Prostate gland (tissue), 2 donors: ENCODE results near the gene NSD2.

Experiments used
- POLR2A ChIP-seq: fragments of 450-650 bp; IDR thresholded peaks from one replicate; pipeline ENCODE4 v1.6.1; 2016; ENCODE audit warnings: antibody characterized with exemption, mild to moderate bottlenecking
- POLR2AphosphoS5 ChIP-seq: sonication (generic); formaldehyde crosslinking; IDR thresholded peaks from one replicate; pipeline ENCODE4 v1.6.1; 2017; ENCODE audit warnings: antibody characterized with exemption
- TF ChIP-seq, protein P1 (sequence below), 4 experiments: fragments of 200-600 bp in 2 of 4; fragments of 450-650 bp in 2 of 4; sonication (generic) in 2 of 4; IDR thresholded peaks; 1 replicate in 3 of 4; 2 replicates in 1 of 4; pipeline ENCODE4 v1.5.1; 2016 to 2019; ENCODE audit warnings: antibody characterized with exemption in 4 of 4, mild to moderate bottlenecking in 2 of 4, moderate library complexity in 2 of 4

DNA sequence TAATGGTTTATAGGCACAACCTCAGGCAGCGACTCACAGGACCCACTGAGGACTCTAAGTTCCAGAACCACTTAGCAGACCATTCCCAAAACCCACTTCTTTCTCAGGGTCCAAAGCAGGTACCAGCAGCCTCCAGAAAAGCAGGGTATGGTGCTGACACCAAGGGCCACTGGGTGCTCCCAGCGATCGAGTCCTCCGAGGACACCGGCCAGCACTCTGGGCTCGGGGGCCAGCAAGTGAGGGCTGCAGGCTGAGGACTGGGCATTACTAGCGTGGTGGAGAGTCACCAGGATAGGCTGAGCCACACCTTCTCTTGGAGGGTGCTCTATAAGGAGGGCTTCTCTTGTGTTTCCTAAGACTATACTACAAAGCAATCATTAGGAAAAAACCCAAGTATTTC, 34.5 kb upstream of the NSD2 start:
- TF ChIP-seq, protein P1, sequence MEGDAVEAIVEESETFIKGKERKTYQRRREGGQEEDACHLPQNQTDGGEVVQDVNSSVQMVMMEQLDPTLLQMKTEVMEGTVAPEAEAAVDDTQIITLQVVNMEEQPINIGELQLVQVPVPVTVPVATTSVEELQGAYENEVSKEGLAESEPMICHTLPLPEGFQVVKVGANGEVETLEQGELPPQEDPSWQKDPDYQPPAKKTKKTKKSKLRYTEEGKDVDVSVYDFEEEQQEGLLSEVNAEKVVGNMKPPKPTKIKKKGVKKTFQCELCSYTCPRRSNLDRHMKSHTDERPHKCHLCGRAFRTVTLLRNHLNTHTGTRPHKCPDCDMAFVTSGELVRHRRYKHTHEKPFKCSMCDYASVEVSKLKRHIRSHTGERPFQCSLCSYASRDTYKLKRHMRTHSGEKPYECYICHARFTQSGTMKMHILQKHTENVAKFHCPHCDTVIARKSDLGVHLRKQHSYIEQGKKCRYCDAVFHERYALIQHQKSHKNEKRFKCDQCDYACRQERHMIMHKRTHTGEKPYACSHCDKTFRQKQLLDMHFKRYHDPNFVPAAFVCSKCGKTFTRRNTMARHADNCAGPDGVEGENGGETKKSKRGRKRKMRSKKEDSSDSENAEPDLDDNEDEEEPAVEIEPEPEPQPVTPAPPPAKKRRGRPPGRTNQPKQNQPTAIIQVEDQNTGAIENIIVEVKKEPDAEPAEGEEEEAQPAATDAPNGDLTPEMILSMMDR (IDR thresholded peaks at IDR 0.05): no peak
- no peak for TF ChIP-seq POLR2AphosphoS5
- no peak for TF ChIP-seq POLR2A
